HG03432 (cell line): ENCODE measurements around the gene TMEM255A.
A peak's percentile ranks its signal among the peaks of the same experiment; 100 is the strongest.

Source experiments
- ATAC-seq: cut with Tn5 transposase; IDR thresholded peaks from one replicate; pipeline ENCODE4 v1.9.1; 2021; ENCODE audit warnings: mild to moderate bottlenecking, moderate library complexity; ENCODE audit not compliant: unreplicated experiment

TMEM255A gene

DNA sequence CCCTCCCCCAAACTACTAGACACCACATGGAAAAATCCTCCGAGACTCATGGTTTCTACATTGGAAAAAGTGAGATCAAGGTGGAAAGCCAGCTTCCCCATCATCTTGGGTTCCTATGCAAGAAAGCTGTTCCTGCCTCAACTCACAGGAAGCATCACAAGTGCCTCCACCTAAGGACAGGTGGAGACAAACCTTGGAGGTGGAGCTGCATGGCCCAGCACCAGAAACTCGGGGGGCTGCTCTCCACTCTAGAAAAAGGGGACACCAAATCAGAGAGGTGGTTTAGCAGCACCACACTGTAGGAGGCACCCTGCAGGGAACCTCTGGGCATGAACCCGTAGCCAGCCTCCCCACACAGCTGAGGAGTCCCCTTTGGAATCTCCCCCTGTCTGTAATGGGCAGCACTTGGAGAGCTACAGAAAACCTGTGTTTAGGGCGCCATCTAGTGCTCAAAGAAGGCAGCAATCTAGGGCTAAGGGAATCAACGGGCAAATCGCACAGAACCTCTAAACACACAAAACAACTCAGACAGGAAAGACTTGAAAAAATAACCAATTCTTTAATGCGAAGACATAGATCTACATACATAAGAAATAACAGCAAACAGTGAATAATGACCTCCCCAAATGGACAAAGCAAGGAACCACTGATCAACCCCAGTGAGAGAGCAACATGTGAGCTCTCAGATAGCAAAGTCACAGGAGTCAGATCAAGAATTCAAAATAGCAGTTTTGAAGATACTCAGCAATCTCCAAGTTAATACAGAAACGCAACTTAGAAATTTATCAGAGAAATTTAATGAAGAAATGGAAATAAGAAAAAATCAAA, 97.6 kb downstream of the TMEM255A start:
- ATAC-seq = peak; percentile 57
